Measurements from ENCODE around the gene LRRC34.
A peak's percentile ranks its signal among the peaks of the same experiment; 100 is the strongest.

LRRC34 gene

DNA sequence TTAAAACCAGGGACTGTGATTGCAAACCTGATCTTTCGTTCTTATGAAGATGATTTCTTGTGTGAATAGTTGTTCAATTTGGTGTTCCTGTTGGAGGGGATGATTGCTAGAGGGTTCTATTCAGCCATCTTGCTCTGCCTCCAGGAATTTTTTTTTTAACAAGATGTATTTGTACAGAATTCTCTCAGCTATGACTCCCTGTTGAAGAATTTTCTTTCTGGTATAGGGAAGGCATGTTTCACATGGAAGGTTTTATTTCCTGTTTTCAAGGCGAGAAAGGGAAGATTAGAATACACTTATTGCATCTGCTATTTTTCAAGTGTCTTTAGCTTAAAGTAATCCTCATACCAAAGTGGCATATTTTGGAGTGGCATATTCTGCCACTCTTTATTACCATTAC, 5.6 kb upstream of the LRRC34 start:
- H3K4me3 ChIP-seq (replicated peaks; ENCODE audit: insufficient read depth, low read length): no peak overlapping the region
- TF ChIP-seq GABPA (IDR thresholded peaks at IDR 0.05; ENCODE audit: low read depth) (no peak), POLR2AphosphoS5 (IDR thresholded peaks at IDR 0.05; ENCODE audit: low read depth) (no peak), SPI1 (IDR thresholded peaks at IDR 0.05; ENCODE audit: borderline replicate concordance, low read depth) (no peak)
- TF ChIP-seq, protein P1, sequence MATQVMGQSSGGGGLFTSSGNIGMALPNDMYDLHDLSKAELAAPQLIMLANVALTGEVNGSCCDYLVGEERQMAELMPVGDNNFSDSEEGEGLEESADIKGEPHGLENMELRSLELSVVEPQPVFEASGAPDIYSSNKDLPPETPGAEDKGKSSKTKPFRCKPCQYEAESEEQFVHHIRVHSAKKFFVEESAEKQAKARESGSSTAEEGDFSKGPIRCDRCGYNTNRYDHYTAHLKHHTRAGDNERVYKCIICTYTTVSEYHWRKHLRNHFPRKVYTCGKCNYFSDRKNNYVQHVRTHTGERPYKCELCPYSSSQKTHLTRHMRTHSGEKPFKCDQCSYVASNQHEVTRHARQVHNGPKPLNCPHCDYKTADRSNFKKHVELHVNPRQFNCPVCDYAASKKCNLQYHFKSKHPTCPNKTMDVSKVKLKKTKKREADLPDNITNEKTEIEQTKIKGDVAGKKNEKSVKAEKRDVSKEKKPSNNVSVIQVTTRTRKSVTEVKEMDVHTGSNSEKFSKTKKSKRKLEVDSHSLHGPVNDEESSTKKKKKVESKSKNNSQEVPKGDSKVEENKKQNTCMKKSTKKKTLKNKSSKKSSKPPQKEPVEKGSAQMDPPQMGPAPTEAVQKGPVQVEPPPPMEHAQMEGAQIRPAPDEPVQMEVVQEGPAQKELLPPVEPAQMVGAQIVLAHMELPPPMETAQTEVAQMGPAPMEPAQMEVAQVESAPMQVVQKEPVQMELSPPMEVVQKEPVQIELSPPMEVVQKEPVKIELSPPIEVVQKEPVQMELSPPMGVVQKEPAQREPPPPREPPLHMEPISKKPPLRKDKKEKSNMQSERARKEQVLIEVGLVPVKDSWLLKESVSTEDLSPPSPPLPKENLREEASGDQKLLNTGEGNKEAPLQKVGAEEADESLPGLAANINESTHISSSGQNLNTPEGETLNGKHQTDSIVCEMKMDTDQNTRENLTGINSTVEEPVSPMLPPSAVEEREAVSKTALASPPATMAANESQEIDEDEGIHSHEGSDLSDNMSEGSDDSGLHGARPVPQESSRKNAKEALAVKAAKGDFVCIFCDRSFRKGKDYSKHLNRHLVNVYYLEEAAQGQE (IDR thresholded peaks at IDR 0.05; ENCODE audit: insufficient replicate concordance, low read depth): no peak
- TF ChIP-seq, protein P2, sequence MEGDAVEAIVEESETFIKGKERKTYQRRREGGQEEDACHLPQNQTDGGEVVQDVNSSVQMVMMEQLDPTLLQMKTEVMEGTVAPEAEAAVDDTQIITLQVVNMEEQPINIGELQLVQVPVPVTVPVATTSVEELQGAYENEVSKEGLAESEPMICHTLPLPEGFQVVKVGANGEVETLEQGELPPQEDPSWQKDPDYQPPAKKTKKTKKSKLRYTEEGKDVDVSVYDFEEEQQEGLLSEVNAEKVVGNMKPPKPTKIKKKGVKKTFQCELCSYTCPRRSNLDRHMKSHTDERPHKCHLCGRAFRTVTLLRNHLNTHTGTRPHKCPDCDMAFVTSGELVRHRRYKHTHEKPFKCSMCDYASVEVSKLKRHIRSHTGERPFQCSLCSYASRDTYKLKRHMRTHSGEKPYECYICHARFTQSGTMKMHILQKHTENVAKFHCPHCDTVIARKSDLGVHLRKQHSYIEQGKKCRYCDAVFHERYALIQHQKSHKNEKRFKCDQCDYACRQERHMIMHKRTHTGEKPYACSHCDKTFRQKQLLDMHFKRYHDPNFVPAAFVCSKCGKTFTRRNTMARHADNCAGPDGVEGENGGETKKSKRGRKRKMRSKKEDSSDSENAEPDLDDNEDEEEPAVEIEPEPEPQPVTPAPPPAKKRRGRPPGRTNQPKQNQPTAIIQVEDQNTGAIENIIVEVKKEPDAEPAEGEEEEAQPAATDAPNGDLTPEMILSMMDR (IDR thresholded peaks at IDR 0.05; ENCODE audit: insufficient read depth, low read length): no peak
- no peak overlapping the region for H3K27ac ChIP-seq (replicated peaks)
- H3K27me3 ChIP-seq (ENCODE audit: insufficient read depth, poor library complexity, severe bottlenecking): no peaks in the 10 kb centered on the region
- no peak for DNase-seq (ENCODE audit: low read depth in 1 of 2, low spot score in 1 of 2)

DNA sequence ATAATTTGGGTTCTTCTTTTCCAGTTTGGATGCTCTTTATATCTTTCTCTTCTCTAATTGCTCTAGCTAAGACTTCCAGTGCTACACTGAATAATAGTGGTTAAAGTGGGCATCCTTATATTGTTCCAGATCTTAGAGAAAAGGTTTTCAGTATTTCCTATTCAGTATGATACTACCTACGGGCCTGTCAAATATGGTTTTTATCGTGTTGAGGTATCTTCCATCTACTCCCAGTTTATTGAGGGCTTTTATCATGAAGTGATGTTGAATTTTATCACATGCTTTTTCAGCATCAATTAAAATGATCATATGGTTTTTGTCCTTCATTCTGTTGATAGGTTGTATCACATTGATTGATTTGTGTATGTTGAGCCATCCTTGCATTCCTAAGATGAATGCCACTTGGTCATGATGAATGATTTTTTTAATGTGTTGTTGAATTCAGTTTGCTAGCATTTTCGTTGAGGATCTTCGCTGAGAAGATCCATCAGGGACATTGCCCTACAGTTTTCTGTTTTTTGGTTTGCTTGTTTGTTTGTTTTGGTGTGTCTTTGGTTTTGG, 3.0 kb upstream of the LRRC34 start:
- no peak for TF ChIP-seq GABPA (IDR thresholded peaks at IDR 0.05; ENCODE audit: low read depth)
- TF ChIP-seq POLR2AphosphoS5 (IDR thresholded peaks at IDR 0.05; ENCODE audit: low read depth): no peak
- TF ChIP-seq, protein P1 (IDR thresholded peaks at IDR 0.05; ENCODE audit: insufficient replicate concordance, low read depth): no peak
- TF ChIP-seq SPI1 (IDR thresholded peaks at IDR 0.05; ENCODE audit: borderline replicate concordance, low read depth): no peak
- TF ChIP-seq, protein P2 (IDR thresholded peaks at IDR 0.05; ENCODE audit: insufficient read depth, low read length): no peak
- H3K27ac ChIP-seq (replicated peaks): no peak overlapping the region
- H3K27me3 ChIP-seq (ENCODE audit: insufficient read depth, poor library complexity, severe bottlenecking): no peaks in the 10 kb centered on the region
- no peak overlapping the region for H3K4me3 ChIP-seq (replicated peaks; ENCODE audit: insufficient read depth, low read length)
- no peak for DNase-seq (ENCODE audit: low read depth in 1 of 2, low spot score in 1 of 2)

DNA sequence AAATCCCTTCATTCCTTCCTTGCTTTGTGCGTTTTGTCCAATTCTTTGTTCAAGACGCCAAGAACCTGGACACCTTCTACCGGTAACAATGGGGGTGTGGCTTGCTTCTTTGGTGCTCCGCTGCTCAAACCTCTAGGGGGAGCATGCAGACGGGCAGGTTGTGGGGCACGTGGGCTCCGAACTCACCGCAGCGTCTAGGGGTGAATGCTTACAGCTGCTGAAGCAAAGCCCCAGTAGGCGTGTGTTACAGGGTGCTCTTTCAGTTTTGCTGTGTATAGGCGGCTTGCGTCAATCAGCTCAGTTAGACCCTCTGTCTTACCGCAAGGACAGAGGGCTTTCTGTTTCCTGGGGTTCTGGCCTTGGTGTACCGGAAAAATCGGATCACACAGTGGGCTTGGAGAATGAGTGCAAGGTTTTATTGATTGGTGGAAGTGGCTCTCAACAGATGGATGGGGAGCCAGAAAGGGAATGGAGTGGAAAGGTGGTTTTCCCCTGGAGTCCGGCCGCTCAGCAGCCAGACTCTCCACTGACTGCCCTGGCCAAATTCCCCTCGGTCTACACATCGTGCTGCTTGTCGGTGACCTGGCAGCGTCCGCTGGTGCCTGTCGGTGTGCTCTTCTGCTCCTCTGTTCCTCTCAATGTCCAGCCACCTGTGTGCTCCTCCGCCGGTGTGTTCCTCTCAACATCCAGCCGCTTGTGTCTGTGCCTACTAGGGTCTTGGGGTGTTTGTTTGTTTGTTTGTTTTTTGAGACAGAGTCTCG, 1.2 kb upstream of the LRRC34 start:
- DNase-seq (ENCODE audit: low read depth in 1 of 2, low spot score in 1 of 2): peak; percentile 69 to 88
- H3K27ac ChIP-seq (replicated peaks): peak overlapping the region; percentile 93; the same call in 1 of the 2 replicates
- peak overlapping the region; percentile 79 for H3K4me3 ChIP-seq (replicated peaks; ENCODE audit: insufficient read depth, low read length)
- no peak for TF ChIP-seq GABPA (IDR thresholded peaks at IDR 0.05; ENCODE audit: low read depth)
- TF ChIP-seq, protein P2 (IDR thresholded peaks at IDR 0.05; ENCODE audit: insufficient read depth, low read length): peak; percentile 29
- H3K27me3 ChIP-seq (ENCODE audit: insufficient read depth, poor library complexity, severe bottlenecking): no peaks in the 10 kb centered on the region
